GM12878 (cell line): ENCODE measurements around the gene TOM1L2.

ENCODE experiments used
- ASH2L ChIP-seq: fragments of 300-600, 200-600 bp; sonication (generic); IDR thresholded peaks from 2 replicates; pipeline ENCODE4 v1.6.1; 2017; ENCODE audit warnings: low read depth, mild to moderate bottlenecking, borderline replicate concordance
- CTCF ChIP-seq, 3 experiments: IDR thresholded peaks in 2 of 3; conservative IDR thresholded peaks in 1 of 3; 2 replicates each; pipeline ENCODE4 v1.5.1; 2011; ENCODE audit warnings: low read depth in 3 of 3, low read length in 3 of 3, mild to moderate bottlenecking in 3 of 3, control low read depth in 2 of 3, moderate library complexity in 2 of 3, inconsistent platforms in 1 of 3, mixed read lengths in 1 of 3; ENCODE audit not compliant: control insufficient read depth in 2 of 3, insufficient read depth in 1 of 3; ENCODE audit errors: extremely low read depth in 1 of 3
- FOXM1 ChIP-seq: IDR thresholded peaks from 2 replicates; pipeline ENCODE4 v1.6.1; 2012; ENCODE audit warnings: low read depth, mild to moderate bottlenecking, inconsistent platforms, low read length, moderate library complexity
- NFXL1 ChIP-seq: fragments of 450-650 bp; IDR thresholded peaks from 2 replicates; pipeline ENCODE4 v1.6.1; 2017; ENCODE audit warnings: antibody characterized with exemption, mild to moderate bottlenecking, borderline replicate concordance
- POLR2A ChIP-seq: IDR thresholded peaks from 2 replicates; pipeline ENCODE4 v1.6.1; 2011; ENCODE audit warnings: low read depth, mild to moderate bottlenecking, low read length
- POLR2AphosphoS5 ChIP-seq: IDR thresholded peaks from 2 replicates; pipeline ENCODE4 v1.6.1; 2011; ENCODE audit warnings: mild to moderate bottlenecking, low read length, inconsistent platforms
- RAD51 ChIP-seq: fragments of 450-650 bp; IDR thresholded peaks from 2 replicates; pipeline ENCODE4 v1.6.1; 2016; ENCODE audit warnings: moderate library complexity, mild to moderate bottlenecking, inconsistent platforms
- REST ChIP-seq: IDR thresholded peaks from 2 replicates; pipeline ENCODE4 v1.6.1; 2012; ENCODE audit warnings: mild to moderate bottlenecking, low read depth, low read length
- ZNF24 ChIP-seq: fragments of 450-650 bp; IDR thresholded peaks from 2 replicates; pipeline ENCODE4 v1.6.1; 2017; ENCODE audit warnings: antibody characterized with exemption, mild to moderate bottlenecking
- TF ChIP-seq, protein P1 (sequence below): IDR thresholded peaks from 2 replicates; pipeline ENCODE4 v1.6.1; 2011; ENCODE audit warnings: low read depth, mild to moderate bottlenecking, low read length, moderate library complexity, borderline replicate concordance; ENCODE audit errors: extremely low read depth

DNA sequence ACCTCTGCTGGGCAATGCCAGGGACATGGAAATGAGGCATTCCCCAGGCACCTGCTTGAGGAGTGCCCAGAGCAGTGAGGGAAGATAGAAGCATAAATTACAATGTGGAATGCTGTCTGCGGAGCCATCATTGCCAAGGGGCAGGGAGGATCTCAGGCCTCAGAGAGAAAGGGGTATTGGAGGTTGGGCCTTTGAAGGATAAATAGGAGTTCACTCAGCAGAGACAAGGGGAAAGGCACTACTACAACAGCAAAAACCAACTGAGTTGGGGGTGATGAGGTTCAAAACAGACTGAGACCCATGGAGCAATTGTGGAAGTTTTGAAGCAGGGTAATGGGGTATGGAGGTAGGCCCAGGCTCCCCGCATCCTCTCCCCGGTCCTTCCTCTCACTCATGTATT is 168.2 kb downstream of the TOM1L2 start:
- TF ChIP-seq FOXM1 (no peak), RAD51 (no peak), CTCF (IDR thresholded peaks at IDR 0.05 in 2 of 3, conservative IDR thresholded peaks at IDR 0.05 in 1 of 3; ENCODE audit: control insufficient read depth in 2 of 3, extremely low read depth in 1 of 3, insufficient read depth in 1 of 3, low read depth in 3 of 3, low read length in 3 of 3) (no peak), ZNF24 (no peak), ASH2L (no peak), POLR2A (no peak), NFXL1 (no peak), POLR2AphosphoS5 (no peak), REST (no peak)
- TF ChIP-seq, protein P1, sequence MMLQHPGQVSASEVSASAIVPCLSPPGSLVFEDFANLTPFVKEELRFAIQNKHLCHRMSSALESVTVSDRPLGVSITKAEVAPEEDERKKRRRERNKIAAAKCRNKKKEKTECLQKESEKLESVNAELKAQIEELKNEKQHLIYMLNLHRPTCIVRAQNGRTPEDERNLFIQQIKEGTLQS, result no peak
